Fibroblast of skin of scalp (primary cell): ENCODE data around the gene SSH2. TPM values are rescaled to one million over a fixed set of nuclear protein-coding genes. Genes with fewer than 3 reads are reported as not detected.
"Not testable (repeated sequence)": the region's sequence is repeated elsewhere in the genome, so short reads cannot be mapped to it uniquely, and the experiment has no call there.

Experiments used
- DNase-seq: peaks from one replicate; pipeline ENCODE4 v3.0.0-alpha.2; 2013
- polyA plus RNA-seq, 2 experiments: library from polyadenylated mRNA; unstranded; fragments of 120-200 nt; gene quantifications; one replicate each; pipeline ENCODE4 v1.2.1, GENCODE V29; 2013; ENCODE audit not compliant: insufficient read length in 2 of 2

Gene SSH2
- 7.2 TPM for polyA plus RNA-seq (2013, experiment 1 of 2; ENCODE audit: insufficient read length)
- polyA plus RNA-seq (2013, experiment 2 of 2; ENCODE audit: insufficient read length), result 8.1 TPM

DNA sequence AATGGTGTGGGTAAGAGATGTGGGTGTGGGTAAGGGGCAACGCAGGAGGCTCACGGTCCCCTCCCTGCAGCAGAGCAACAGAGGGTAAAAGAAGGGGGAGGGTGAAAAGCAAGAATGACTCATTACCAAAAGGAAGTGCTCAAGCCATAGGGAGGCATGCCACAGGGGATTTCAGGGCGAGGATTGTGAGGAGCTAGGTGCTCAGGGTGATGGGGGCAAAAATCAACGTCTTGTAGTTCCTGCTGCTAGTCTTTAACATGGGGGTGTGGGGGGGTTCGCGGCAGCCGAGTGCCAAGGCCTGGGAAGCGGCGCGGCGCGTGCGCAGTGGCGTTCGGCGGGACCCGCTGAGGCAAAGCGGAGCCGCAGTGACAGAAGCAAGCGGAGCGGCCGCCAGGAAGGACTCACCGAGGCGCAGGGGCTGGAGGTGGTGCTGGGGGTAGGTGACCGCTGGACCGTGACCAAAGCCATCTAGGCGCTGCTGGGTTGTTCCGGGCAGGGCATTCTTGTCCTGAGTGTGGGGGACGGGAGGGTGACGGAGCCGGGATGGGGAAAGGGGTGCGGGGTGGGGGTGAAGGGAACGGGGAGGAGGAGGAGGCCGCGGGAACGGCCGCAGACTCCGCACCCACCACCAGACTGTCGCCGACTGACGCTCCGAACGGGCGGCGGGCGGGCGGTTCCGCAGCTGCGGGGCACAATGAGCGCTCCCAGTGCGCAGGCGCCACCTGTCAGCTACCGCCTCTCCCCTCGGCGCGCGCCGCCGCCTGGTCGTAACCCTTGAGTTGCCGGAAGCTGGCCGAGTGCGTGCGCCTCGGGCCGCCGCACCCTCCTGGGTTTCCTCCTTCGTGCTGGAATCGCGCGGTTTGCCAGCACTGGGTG lies at the start of gene SSH2:
Gene SSH2, minus strand, starts transcription at position 696 of the 876 bp plus-strand sequence. Its CDS starts 228 bp downstream, at position 468.
- peak; percentile 85 for DNase-seq

- peak; percentile 37 for DNase-seq
Measured at GRCh38 chr17:29977836-29978235, 47.8 kb upstream of the SSH2 start.

- no peak for DNase-seq
Measured at GRCh38 chr17:29973005-29973404, 43.0 kb upstream of the SSH2 start.

GRCh38 chr17:29972277-29972676 lies 42.2 kb upstream of the SSH2 start:
- DNase-seq, result no peak

- no peak for DNase-seq
Measured at GRCh38 chr17:29968271-29968670, 38.2 kb upstream of the SSH2 start.

DNA sequence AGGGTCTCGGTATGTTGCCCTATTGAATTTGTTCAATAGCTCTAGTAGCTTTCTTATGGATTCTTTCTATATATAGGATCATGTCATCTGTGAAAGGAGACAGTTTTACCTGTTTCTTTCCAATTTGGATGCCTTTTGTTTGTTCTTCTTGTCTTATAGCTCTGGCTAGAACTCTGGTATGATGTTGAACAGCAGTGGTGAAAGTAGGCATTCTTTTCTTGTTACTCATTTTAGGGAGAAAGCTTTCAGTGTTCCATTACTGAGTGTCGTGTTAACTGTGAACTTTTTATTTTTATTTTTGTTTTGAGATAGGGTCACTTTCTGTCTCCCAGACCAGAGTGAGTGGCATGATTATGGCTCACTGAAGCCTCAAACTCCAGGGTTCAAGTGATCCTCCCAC lies 32.6 kb upstream of the SSH2 start:
- no peak for DNase-seq

GRCh38 chr17:29959658-29960337 lies 29.8 kb upstream of the SSH2 start:
- no peak for DNase-seq

DNA sequence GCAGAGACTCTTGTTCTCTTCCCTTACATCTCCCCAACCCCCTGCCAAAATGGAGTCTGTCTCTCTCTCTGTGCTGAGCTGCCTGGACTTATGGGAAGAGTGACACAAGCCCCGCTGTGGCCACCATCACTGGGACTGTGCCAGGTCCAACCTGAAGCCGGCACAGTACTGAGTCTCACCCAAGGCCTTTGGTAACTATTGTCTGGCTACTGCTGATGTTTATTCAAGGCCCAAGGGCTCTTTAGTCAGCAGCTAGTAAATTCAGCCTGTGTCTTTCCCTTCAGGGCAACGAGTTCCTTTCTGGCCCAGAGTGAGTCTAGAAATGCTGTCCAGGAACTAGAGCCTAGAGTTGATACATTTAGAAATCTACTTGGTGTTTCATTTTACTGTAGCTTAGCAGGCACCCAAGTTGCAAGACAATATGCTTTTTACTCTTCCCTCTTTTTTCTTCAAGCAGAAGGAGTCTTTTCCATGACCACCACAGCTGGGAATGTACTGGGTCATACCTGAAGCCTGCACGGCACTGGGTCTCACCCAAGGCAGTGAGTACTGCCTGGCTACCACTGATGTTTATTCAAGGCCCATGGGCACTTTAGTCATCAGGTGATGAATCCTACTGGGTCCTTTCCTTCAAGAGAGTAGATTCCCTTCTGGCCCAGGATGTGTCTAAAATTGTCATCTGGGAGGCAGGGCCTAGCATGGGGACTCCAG lies 29.1 kb upstream of the SSH2 start:
- DNase-seq, result no peak

- DNase-seq, result not testable (repeated sequence)
Measured at GRCh38 chr17:29957488-29957887, 27.5 kb upstream of the SSH2 start.

GRCh38 chr17:29956225-29956624 lies 26.2 kb upstream of the SSH2 start:
- DNase-seq, result no peak

- DNase-seq, result no peak
Measured at GRCh38 chr17:29954405-29954804, 24.4 kb upstream of the SSH2 start.

- no peak for DNase-seq
Measured at GRCh38 chr17:29949696-29950095, 19.7 kb upstream of the SSH2 start.

GRCh38 chr17:29948448-29949215 lies 18.6 kb upstream of the SSH2 start:
- no peak for DNase-seq

GRCh38 chr17:29945281-29945680 lies 15.3 kb upstream of the SSH2 start:
- DNase-seq, result no peak

DNA sequence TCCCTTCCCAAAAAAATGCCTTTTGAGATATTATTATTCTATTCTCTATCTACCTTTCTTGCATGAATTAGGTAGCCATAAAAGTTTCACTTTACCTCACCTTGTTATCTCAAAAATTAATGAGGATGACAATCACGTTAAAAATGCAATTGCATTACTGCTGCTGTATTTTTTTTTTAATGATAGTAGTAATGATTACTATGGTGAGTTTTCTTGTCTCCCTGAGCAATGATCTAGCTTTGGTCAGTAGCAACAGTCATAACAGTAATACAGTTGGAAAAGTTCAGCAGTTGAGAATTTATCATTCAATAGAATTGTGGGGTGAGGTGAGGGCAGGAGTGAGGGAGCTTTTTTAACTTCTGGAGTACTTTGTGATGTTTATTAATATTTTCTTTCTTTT lies 11.3 kb upstream of the SSH2 start, which contains the start of gene EFCAB5:
Gene EFCAB5, plus strand, starts transcription at position 301 of the 400 bp plus-strand sequence. CDS start 163 bp downstream, outside the sequence.
- no peak for DNase-seq

- DNase-seq, result no peak
Measured at GRCh38 chr17:29936724-29937123, 6.7 kb upstream of the SSH2 start.

DNA sequence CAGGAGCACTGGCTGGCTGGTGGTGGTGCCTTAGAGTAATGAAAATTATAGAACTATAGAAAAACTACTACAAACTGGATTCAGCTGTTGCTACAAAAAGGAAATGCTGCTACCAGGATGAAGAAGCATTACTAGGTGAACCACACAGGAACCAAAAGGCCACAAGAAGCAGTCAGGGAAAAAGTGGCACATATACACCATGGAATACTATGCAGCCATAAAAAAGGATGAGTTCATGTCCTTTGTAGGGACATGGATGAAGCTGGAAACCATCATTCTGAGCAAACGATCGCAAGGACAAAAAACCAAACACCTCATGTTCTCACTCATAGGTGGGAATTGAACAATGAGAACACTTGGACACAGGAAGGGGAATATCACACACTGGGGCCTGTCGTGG lies 5.9 kb upstream of the SSH2 start:
- DNase-seq, result not testable (repeated sequence)

DNA sequence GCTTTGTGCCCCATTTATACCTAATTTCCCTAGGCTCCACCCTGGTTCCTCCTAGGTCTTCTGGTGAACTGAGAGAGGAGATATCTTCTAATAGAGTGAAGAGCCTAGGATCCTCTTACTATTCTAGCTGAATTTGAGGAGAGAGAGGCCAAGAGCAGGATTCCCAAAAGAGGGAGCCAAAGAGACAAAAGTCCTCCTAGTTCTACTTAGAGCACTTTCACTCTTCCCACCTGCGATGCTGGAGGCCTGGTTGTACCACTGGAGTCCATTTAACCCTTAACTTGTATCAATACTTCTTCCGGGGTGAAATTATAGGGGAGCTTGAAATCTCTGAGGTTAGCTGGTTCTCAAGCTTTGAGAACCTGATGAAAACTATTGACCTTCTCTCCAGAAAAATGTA lies 3.4 kb upstream of the SSH2 start:
- DNase-seq, result peak; percentile 28

- peak; percentile 84 for DNase-seq
Measured at GRCh38 chr17:29931231-29931932, 1.4 kb upstream of the SSH2 start.

DNA sequence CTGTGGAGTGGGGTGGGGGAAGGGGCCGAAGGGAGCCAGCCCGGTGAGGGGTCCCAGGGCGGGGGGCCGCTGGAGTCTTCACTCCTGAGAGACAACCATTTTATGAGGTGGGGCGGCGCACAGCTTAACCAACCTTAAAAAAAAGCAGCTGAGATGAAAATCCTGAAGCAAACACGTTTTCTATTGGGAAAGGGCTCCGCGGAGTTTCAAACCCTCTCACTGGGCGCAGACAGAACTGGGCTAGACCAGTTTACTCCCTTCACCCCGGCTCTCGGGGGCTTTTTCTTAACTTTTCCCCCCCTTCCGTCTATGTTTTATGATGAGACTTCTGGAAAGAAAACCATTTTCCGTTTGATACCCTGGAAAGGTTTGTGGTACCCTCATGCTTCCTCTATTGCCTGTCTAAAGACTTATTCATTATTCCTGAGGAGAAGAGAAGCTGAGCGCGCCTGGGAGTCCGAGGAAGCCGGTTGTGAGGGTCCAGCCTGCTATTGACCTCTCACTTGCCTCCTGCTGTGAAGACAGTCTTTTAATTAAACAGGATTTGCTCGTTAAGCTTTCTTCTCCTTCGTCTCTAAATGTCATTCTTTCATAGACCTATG lies 482 bp upstream of the SSH2 start:
- no peak for DNase-seq

GRCh38 chr17:29929006-29929532 lies 959 bp downstream of the SSH2 start:
- DNase-seq, result peak; percentile 24
